Naive B cell (primary cell): Measurements from ENCODE around the gene FOSB. TPM values are rescaled to one million over a fixed set of nuclear protein-coding genes. Genes with fewer than 3 reads are reported as not detected.

Source experiments
- ATAC-seq, 2 donors: fragments of 150-1000 bp; cut with Tn5 transposase; 2 replicates each; pipeline ENCODE4 v1.10.0; 2021; ENCODE audit warnings: low read depth in 2 of 2, mild to moderate bottlenecking in 2 of 2, moderate library complexity in 2 of 2
- DNase-seq: peaks from one replicate; pipeline ENCODE4 v3.0.0; 2022
- H3K27ac Mint-ChIP-seq, 6 donors: one replicate each; pipeline ENCODE4 v1.8.0; 2020 to 2022; ENCODE audit warnings: mild to moderate bottlenecking in 6 of 6, mixed read lengths in 6 of 6, moderate library complexity in 5 of 6, inconsistent platforms in 2 of 6
- H3K27me3 Mint-ChIP-seq, 3 donors: one replicate each; pipeline ENCODE4 v1.8.0; 2021 to 2022; ENCODE audit warnings: mixed read lengths in 3 of 3, mild to moderate bottlenecking in 1 of 3
- H3K36me3 Mint-ChIP-seq, 2 donors: one replicate each; pipeline ENCODE4 v1.8.0; 2020 to 2022; ENCODE audit warnings: mixed read lengths in 2 of 2, inconsistent platforms in 1 of 2, mild to moderate bottlenecking in 1 of 2
- H3K4me1 Mint-ChIP-seq, 3 donors: one replicate each; pipeline ENCODE4 v1.8.0; 2020 to 2022; ENCODE audit warnings: mixed read lengths in 3 of 3, inconsistent platforms in 1 of 3, mild to moderate bottlenecking in 1 of 3, moderate library complexity in 1 of 3
- H3K4me3 Mint-ChIP-seq, 8 donors: one replicate each; pipeline ENCODE4 v1.8.0; 2020 to 2022; ENCODE audit warnings: mild to moderate bottlenecking in 8 of 8, mixed read lengths in 8 of 8, moderate library complexity in 8 of 8, inconsistent platforms in 2 of 8
- H3K9me3 Mint-ChIP-seq, 7 donors: one replicate each; pipeline ENCODE4 v1.8.0; 2020 to 2022; ENCODE audit warnings: mixed read lengths in 7 of 7, mild to moderate bottlenecking in 5 of 7, inconsistent platforms in 2 of 7, moderate library complexity in 1 of 7
- polyA plus RNA-seq, 6 donors: library from polyadenylated mRNA; unstranded; fragments of 300-500 nt; fragmentation: Illumina TruSeq; gene quantifications; one replicate each; pipeline ENCODE4 v1.2.3, GENCODE V29; 2021; ENCODE audit warnings: low read depth in 6 of 6

Gene FOSB
- polyA plus RNA-seq, 6 donors from 2014 or later, result 26.6 to 110 (median 82.1) TPM

- no peak overlapping the region for H3K4me3 Mint-ChIP-seq
- H3K27me3 Mint-ChIP-seq, result no peaks in the 10 kb centered on the region
- peaks cover 18 to 42% (median 27%) of the 10 kb centered on the region in 3 donors for H3K4me1 Mint-ChIP-seq
- H3K36me3 Mint-ChIP-seq, result peaks cover 0 to 13% of the 10 kb centered on the region in 2 donors
- H3K9me3 Mint-ChIP-seq, result no peaks in the 10 kb centered on the region
- H3K27ac Mint-ChIP-seq, result peak overlapping the region in 1 of 6 donors; percentile 34
- DNase-seq, result no peak
- no peak for ATAC-seq
These were observed 54.5 kb downstream of the FOSB start for GRCh38 chr19:45522010-45522941.

GRCh38 chr19:45523642-45524256, 56.0 kb downstream of the FOSB start:
- H3K9me3 Mint-ChIP-seq, result no peaks in the 10 kb centered on the region
- H3K4me1 Mint-ChIP-seq, result peaks cover 28 to 50% (median 28%) of the 10 kb centered on the region in 3 donors
- ATAC-seq (peak; percentile 97 to 99), DNase-seq (peak; percentile 85)
- H3K4me3 Mint-ChIP-seq, result peak overlapping the region in 3 of 8 donors; percentile 9 to 32 (median 25)
- peak overlapping the region; percentile 64 to 94 (median 82) for H3K27ac Mint-ChIP-seq
- peaks cover 0 to 9% of the 10 kb centered on the region in 2 donors for H3K36me3 Mint-ChIP-seq
- no peaks in the 10 kb centered on the region for H3K27me3 Mint-ChIP-seq

- DNase-seq (no peak), ATAC-seq (no peak)
- peaks cover 0 to 9% of the 10 kb centered on the region in 2 donors for H3K36me3 Mint-ChIP-seq
- H3K9me3 Mint-ChIP-seq, result no peaks in the 10 kb centered on the region
- peaks cover 30 to 57% (median 34%) of the 10 kb centered on the region in 3 donors for H3K4me1 Mint-ChIP-seq
- H3K27ac Mint-ChIP-seq, result peak overlapping the region in 3 of 6 donors; percentile 60 to 83 (median 64)
- no peaks in the 10 kb centered on the region for H3K27me3 Mint-ChIP-seq
- no peak overlapping the region for H3K4me3 Mint-ChIP-seq
These were observed 56.9 kb downstream of the FOSB start for GRCh38 chr19:45524575-45525129.

Other genes starting within 250 kb of the FOSB start
- not detected for gene EXOC3L2, start 222.6 kb upstream of the FOSB start, polyA plus RNA-seq
- 1 to 10 TPM in 1 of 6 donors, under 1 TPM in 4, not detected in 1; 0.35 to 2.7 (median 0.82) TPM for gene MARK4, start 216.7 kb upstream of the FOSB start, polyA plus RNA-seq
- gene CKM, start 145.1 kb upstream of the FOSB start, polyA plus RNA-seq, result not detected
- gene KLC3, start 127.2 kb upstream of the FOSB start, polyA plus RNA-seq, result not detected
- gene ERCC2, start 97.4 kb upstream of the FOSB start, polyA plus RNA-seq, result 1 to 10 TPM; 4.7 to 8.0 (median 6.7) TPM
- 1 to 10 TPM in 4 of 6 donors, under 1 TPM in 1, not detected in 1; 0.29 to 4.3 (median 2.5) TPM for gene PPP1R13L, start 62.9 kb upstream of the FOSB start, polyA plus RNA-seq
- gene POLR1G, start 61.4 kb upstream of the FOSB start, polyA plus RNA-seq, result 1 to 10 TPM in 5 of 6 donors, under 1 TPM in 1; 0.49 to 8.5 (median 3.0) TPM
- gene ERCC1, start 44.1 kb upstream of the FOSB start, polyA plus RNA-seq, result 10 to 100 TPM; 40.0 to 91.4 (median 46.2) TPM
- under 1 TPM in 3 of 6 donors, not detected in 3; 0.28 to 0.58 (median 0.47) TPM for gene RTN2, start 29.1 kb downstream of the FOSB start, polyA plus RNA-seq
- 1 to 10 TPM; 1.6 to 3.4 (median 2.4) TPM for gene PPM1N, start 30.4 kb downstream of the FOSB start, polyA plus RNA-seq
- 10 to 100 TPM; 51.5 to 87.2 (median 64.3) TPM for gene VASP, start 39.5 kb downstream of the FOSB start, polyA plus RNA-seq
- gene OPA3, start 116.8 kb downstream of the FOSB start, polyA plus RNA-seq, result 10 to 100 TPM in 1 of 6 donors, 1 to 10 TPM in 4, not detected in 1; 5.0 to 14.4 (median 7.8) TPM
- gene GPR4, start 134.2 kb downstream of the FOSB start, polyA plus RNA-seq, result not detected
- 10 to 100 TPM in 3 of 6 donors, 1 to 10 TPM in 3; 4.3 to 14.1 (median 10.3) TPM for gene EML2, start 171.4 kb downstream of the FOSB start, polyA plus RNA-seq
- gene GIPR, start 200.2 kb downstream of the FOSB start, polyA plus RNA-seq, result not detected
- 1,000 to 10,000 TPM in 2 of 6 donors, 100 to 1,000 TPM in 4; 808 to 1,139 (median 906) TPM for gene SNRPD2, start 224.0 kb downstream of the FOSB start, polyA plus RNA-seq
- 1 to 10 TPM in 5 of 6 donors, under 1 TPM in 1; 0.70 to 6.8 (median 1.7) TPM for gene QPCTL, start 224.7 kb downstream of the FOSB start, polyA plus RNA-seq